K562 (cell line): ENCODE data around the gene RHBDD1.

ENCODE experiments used
- POLR2A ChIP-seq: fragments of 450-650 bp; conservative IDR thresholded peaks from 2 replicates; pipeline ENCODE4 v1.6.1; 2016
- TEAD4 ChIP-seq, 2 experiments: sonication (generic) in 1 of 2; formaldehyde crosslinking in 1 of 2; IDR thresholded peaks; 2 replicates each; pipeline versions ENCODE4 v1.6.1 to v1.8.0; 2012 to 2022; ENCODE audit warnings: borderline replicate concordance in 1 of 2, inconsistent platforms in 1 of 2, low read length in 1 of 2, mild to moderate bottlenecking in 1 of 2, missing genetic modification reagents in 1 of 2
- ZFP1 ChIP-seq: fragments of 450-650 bp; formaldehyde crosslinking; IDR thresholded peaks from 2 replicates; pipeline ENCODE4 v1.4.0; 2020; ENCODE audit warnings: mild to moderate bottlenecking, mixed read lengths

DNA sequence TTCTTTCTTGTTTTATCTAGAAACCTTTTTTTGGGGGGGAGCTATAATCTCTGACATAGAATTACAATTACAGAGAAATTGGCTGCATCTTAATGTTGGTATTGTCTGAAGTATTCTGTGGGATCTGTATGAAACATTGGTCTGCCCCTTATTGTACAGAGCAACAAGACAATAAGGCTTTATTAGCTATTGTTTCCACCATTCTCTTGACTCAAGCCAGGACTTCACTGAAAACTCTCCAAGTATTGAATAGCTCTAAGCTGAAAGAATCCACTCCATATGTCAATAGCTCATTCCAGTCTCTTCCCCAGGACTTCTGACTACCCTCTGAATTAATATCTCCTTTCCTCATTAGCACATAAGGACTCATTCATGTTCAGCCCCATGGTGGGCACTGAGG lies 77.8 kb downstream of the RHBDD1 start:
- TF ChIP-seq POLR2A (no peak), ZFP1 (CRISPR knock-in tag) (no peak), TEAD4 (IDR thresholded peaks at IDR 0.05; ENCODE audit: low read length) (no peak), TEAD4 (CRISPR knock-in tag; IDR thresholded peaks at IDR 0.05; ENCODE audit: borderline replicate concordance) (no peak)
